Colonic mucosa (tissue), 4 donors: ENCODE measurements around the gene CTNS. TPM values are rescaled to one million over a fixed set of nuclear protein-coding genes. Genes with fewer than 3 reads are reported as not detected.
A peak's percentile ranks its signal among the peaks of the same experiment; 100 is the strongest.

ENCODE experiments used
- DNase-seq: peaks from one replicate; pipeline ENCODE4 v3.0.0-alpha.2; 2020
- H3K27ac ChIP-seq: fragments of 200-600 bp; one replicate; pipeline ENCODE4 v1.8.0; 2021
- H3K27me3 ChIP-seq: fragments of 200-600 bp; one replicate; pipeline ENCODE4 v1.8.0; 2021
- H3K36me3 ChIP-seq: fragments of 200-600 bp; one replicate; pipeline ENCODE4 v1.8.0; 2021
- H3K4me1 ChIP-seq: fragments of 200-600 bp; one replicate; pipeline ENCODE4 v1.8.0; 2021; ENCODE audit warnings: mild to moderate bottlenecking
- H3K4me3 ChIP-seq: fragments of 200-600 bp; one replicate; pipeline ENCODE4 v1.8.0; 2021
- H3K9ac ChIP-seq, 2 donors: one replicate each; pipeline ENCODE4 v1.7.0; 2013; ENCODE audit warnings: control low read depth in 2 of 2, low read depth in 2 of 2, low read length in 2 of 2
- H3K9me3 ChIP-seq: fragments of 200-600 bp; one replicate; pipeline ENCODE4 v1.8.0; 2021
- CTCF ChIP-seq: fragments of 200-600 bp; IDR thresholded peaks from one replicate; pipeline ENCODE4 v1.8.0; 2022; ENCODE audit warnings: antibody characterized with exemption, mild to moderate bottlenecking
- intact Hi-C: fragments of 100-400 bp; cut with DNase I; formaldehyde crosslinking; loops from one replicate; pipeline ENCODE4 v1.14.1; 2022
- total RNA-seq, 2 donors: library from RNA; stranded (reverse); fragmentation: NEBNext Ultra II Directional in 1 of 2; extraction: Animal tissue kit (Norgen Biotek cat#: 25700) in 1 of 2; gene quantifications; one replicate each; pipeline ENCODE4 v1.2.1, GENCODE V29; 2021
- donor health status: healthy.
- donor health status: DM: no; HTN: no; CAD: no.
- donor health status: DM: no; HTN: no; CAD: no.

CTNS gene
- total RNA-seq, 2 donors from 2014 or later: 7.9 to 8.1 TPM

DNA sequence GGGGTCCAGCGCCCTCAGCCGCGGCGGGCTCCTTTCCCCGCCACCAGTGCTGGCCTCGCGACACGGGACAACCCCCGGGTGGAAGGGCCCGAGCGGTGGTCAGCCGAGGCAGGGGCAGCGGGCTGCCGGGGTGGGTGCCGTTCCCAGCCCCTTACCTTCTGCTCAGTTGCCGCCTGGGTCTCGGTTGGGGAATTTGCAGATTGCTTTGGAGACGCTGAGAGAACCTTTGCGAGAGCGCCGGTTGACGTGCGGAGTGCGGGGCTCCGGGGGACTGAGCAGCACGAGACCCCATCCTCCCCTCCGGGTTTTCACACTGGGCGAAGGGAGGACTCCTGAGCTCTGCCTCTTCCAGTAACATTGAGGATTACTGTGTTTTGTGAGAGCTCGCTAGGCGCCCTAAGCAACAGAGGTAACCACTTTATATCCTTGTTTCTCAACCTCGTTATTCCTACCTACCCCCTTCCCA is 381 bp downstream of the CTNS start:
- intact Hi-C loops: no loop called here
- no peaks in the 10 kb centered on the region for H3K36me3 ChIP-seq
- peak overlapping the region; percentile 81 to 85 for H3K9ac ChIP-seq
- no peaks in the 10 kb centered on the region for H3K9me3 ChIP-seq
- peak overlapping the region; percentile 84 for H3K27ac ChIP-seq
- H3K27me3 ChIP-seq: no peaks in the 10 kb centered on the region
- H3K4me1 ChIP-seq: no peaks in the 10 kb centered on the region
- no peak for TF ChIP-seq CTCF
- no peak for DNase-seq
- H3K4me3 ChIP-seq: peak overlapping the region; percentile 90

GRCh38 chr17:3639981-3640596 is 3.5 kb downstream of the CTNS start:
- H3K36me3 ChIP-seq: no peaks in the 10 kb centered on the region
- H3K4me1 ChIP-seq: no peaks in the 10 kb centered on the region
- no peak overlapping the region for H3K27ac ChIP-seq
- DNase-seq: no peak
- H3K27me3 ChIP-seq: no peaks in the 10 kb centered on the region
- H3K9ac ChIP-seq: no peak overlapping the region
- no peak overlapping the region for H3K4me3 ChIP-seq
- no peak for TF ChIP-seq CTCF
- H3K9me3 ChIP-seq: no peaks in the 10 kb centered on the region
- intact Hi-C loops: loop anchor here (10.0 kb wide), 1 partner anchor 105 kb away; no protein-coding TSS in a partner anchor

- H3K4me3 ChIP-seq: no peak overlapping the region
- H3K4me1 ChIP-seq: no peaks in the 10 kb centered on the region
- DNase-seq: no peak
- H3K27me3 ChIP-seq: no peaks in the 10 kb centered on the region
- intact Hi-C loops: loop anchor here (10.0 kb wide), 1 partner anchor 106 kb away; no protein-coding TSS in a partner anchor
- no peaks in the 10 kb centered on the region for H3K36me3 ChIP-seq
- H3K27ac ChIP-seq: no peak overlapping the region
- TF ChIP-seq CTCF: no peak
- H3K9me3 ChIP-seq: no peaks in the 10 kb centered on the region
- no peak overlapping the region for H3K9ac ChIP-seq
Observed at GRCh38 chr17:3641014-3641413, 4.5 kb downstream of the CTNS start.

DNA sequence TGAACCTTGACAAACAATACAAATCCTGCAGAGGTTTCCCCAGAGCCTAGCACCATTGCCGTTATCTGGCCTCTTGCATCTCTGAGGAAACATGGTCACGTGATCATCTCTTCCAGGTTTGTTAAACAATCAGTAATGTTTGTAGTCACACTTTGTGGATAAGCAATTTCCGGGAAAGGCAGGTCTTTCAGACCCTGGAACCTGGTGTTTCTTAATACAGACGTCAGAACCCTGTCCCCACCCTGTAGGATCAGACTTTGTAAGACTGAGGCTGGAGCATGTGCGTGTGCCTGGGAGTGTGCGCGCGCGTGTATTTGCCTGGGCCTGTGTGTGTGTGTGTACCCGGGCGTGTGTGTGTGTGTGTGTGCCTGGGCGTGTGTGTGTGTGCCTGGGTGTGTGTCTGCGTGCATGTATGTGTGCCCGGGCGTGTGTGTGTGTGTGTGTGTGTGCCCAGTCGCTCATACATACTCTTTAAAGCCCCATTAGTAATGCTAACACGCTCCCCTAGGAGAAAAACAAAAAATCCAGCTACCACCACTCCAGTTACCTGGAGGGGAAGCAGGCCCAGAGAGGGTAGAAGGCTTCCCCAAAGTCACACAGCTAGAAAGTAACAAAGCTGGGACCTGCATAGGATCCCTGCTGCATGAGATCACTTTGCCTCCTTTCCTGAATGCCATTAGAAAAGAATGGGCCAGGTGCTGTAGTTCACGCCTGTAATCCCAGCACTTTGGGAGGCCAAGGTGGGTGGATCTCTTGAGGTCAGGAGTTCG is 5.3 kb downstream of the CTNS start:
- DNase-seq: no peak
- Histone ChIP-seq H3K4me1 (no peaks in the 10 kb centered on the region), H3K27ac (no peak overlapping the region), H3K27me3 (no peaks in the 10 kb centered on the region), H3K9ac (no peak overlapping the region), H3K36me3 (no peaks in the 10 kb centered on the region), H3K4me3 (no peak overlapping the region), H3K9me3 (no peaks in the 10 kb centered on the region)
- intact Hi-C loops: loop anchor here (10.0 kb wide), 1 partner anchor 107 kb away; no protein-coding TSS in a partner anchor
- no peak for TF ChIP-seq CTCF

- Histone ChIP-seq H3K9ac (no peak overlapping the region), H3K4me3 (no peak overlapping the region), H3K27ac (no peak overlapping the region), H3K27me3 (no peaks in the 10 kb centered on the region), H3K36me3 (no peaks in the 10 kb centered on the region), H3K9me3 (no peaks in the 10 kb centered on the region), H3K4me1 (no peaks in the 10 kb centered on the region)
- no peak for TF ChIP-seq CTCF
- intact Hi-C loops: loop anchor here (10.0 kb wide), 1 partner anchor 109 kb away; no protein-coding TSS in a partner anchor
- no peak for DNase-seq
Observed at GRCh38 chr17:3643889-3644349, 7.4 kb downstream of the CTNS start.
